Caco-2 (cell line): ENCODE data around the gene GMPR. TPM values are rescaled to one million over a fixed set of nuclear protein-coding genes. Genes with fewer than 3 reads are reported as not detected.

Source experiments
- BruUV-seq: library from RNA; stranded (reverse); fragments of 400-500 nt; replicated peaks from 2 replicates; lab custom pipeline; 2021; lab: Mats Ljungman, UMichigan
- CTCF ChIA-PET: fragments of 300-600 bp; sonication (Branson Sonifier 250); formaldehyde crosslinking; loops from one replicate; lab custom pipeline; 2022; ENCODE audit warnings: antibody characterized with exemption; lab: Charles Lee
- POLR2A ChIA-PET: fragments of 300-600 bp; sonication (Branson Sonifier 250); formaldehyde crosslinking; loops from one replicate; lab custom pipeline; 2022; ENCODE audit warnings: antibody characterized with exemption; lab: Charles Lee
- DNase-seq, 2 experiments: peaks; one replicate each; pipeline versions ENCODE4 v3.0.0 to v3.0.0-alpha.2; 2020 to 2022
- H3K27me3 ChIP-seq: replicated peaks from 2 replicates; pipeline ENCODE4 v1.6.0; 2011; ENCODE audit warnings: low read length; ENCODE audit not compliant: control insufficient read depth, insufficient read depth
- H3K36me3 ChIP-seq: 2 replicates; pipeline ENCODE4 v1.5.1; 2011; ENCODE audit warnings: low read length; ENCODE audit not compliant: control insufficient read depth, insufficient read depth
- H3K4me1 ChIP-seq: fragments of 250-450 bp; sonication (Bioruptor Pico); 2 replicates; pipeline ENCODE4 v1.5.1; 2020; ENCODE audit warnings: mild to moderate bottlenecking
- H3K4me3 ChIP-seq: 2 replicates; pipeline ENCODE4 v1.5.1; 2011; ENCODE audit warnings: low read depth, mild to moderate bottlenecking, control low read depth, low read length
- H3K9me3 ChIP-seq: fragments of 250-450 bp; sonication (Bioruptor Pico); 2 replicates; pipeline ENCODE4 v1.5.1; 2020; ENCODE audit warnings: mild to moderate bottlenecking, moderate library complexity
- H3K27ac Mint-ChIP-seq: one replicate; pipeline ENCODE4 v1.8.0; 2022; ENCODE audit warnings: mixed read lengths; ENCODE audit not compliant: unreplicated experiment
- H3K27me3 Mint-ChIP-seq: one replicate; pipeline ENCODE4 v1.8.0; 2022; ENCODE audit warnings: mixed read lengths; ENCODE audit not compliant: insufficient read depth, unreplicated experiment
- H3K36me3 Mint-ChIP-seq: one replicate; pipeline ENCODE4 v1.8.0; 2022; ENCODE audit warnings: mild to moderate bottlenecking, mixed read lengths; ENCODE audit not compliant: insufficient read depth, unreplicated experiment
- H3K4me1 Mint-ChIP-seq: one replicate; pipeline ENCODE4 v1.8.0; 2022; ENCODE audit warnings: low read depth, mixed read lengths; ENCODE audit not compliant: unreplicated experiment
- H3K4me3 Mint-ChIP-seq: one replicate; pipeline ENCODE4 v1.8.0; 2022; ENCODE audit warnings: mild to moderate bottlenecking, moderate library complexity, mixed read lengths; ENCODE audit not compliant: unreplicated experiment
- H3K9me3 Mint-ChIP-seq: one replicate; pipeline ENCODE4 v1.8.0; 2022; ENCODE audit warnings: mixed read lengths; ENCODE audit not compliant: unreplicated experiment
- CTCF ChIP-seq, 2 experiments: fragments of 200-600 bp in 1 of 2; IDR thresholded peaks; 1 replicate in 1 of 2; 2 replicates in 1 of 2; pipeline versions ENCODE4 v1.5.1 to v1.8.0; 2011 to 2022; ENCODE audit warnings: antibody characterized with exemption in 1 of 2, control low read depth in 1 of 2, inconsistent platforms in 1 of 2, low read depth in 1 of 2, low read length in 1 of 2, mild to moderate bottlenecking in 1 of 2, moderate library complexity in 1 of 2; ENCODE audit not compliant: insufficient read depth in 1 of 2, severe bottlenecking in 1 of 2, unreplicated experiment in 1 of 2
- intact Hi-C: fragments of 100-400 bp; cut with micrococcal nuclease; formaldehyde crosslinking; loops from one replicate; pipeline ENCODE4 v1.10.0; 2022; ENCODE audit not compliant: unreplicated experiment
- total RNA-seq: library from RNA; stranded (reverse); gene quantifications from 2 replicates; pipeline ENCODE4 v1.2.3, GENCODE V29; 2022

The GMPR gene
- total RNA-seq, 1 experiment from 2014 or later, result 1.3 TPM

- intact Hi-C loops, result no loop called here
- BruUV-seq, result no TSS peak
- Histone ChIP-seq H3K36me3 (no peaks in the 10 kb centered on the region; the same call in 1 of the 2 replicates), H3K4me3 (no peak overlapping the region), H3K9me3 (no peaks in the 10 kb centered on the region), H3K27me3 (no peaks in the 10 kb centered on the region), H3K4me1 (peaks cover 6% of the 10 kb centered on the region)
- H3K9me3 Mint-ChIP-seq, result no peaks in the 10 kb centered on the region
- no peaks in the 10 kb centered on the region for H3K27me3 Mint-ChIP-seq
- no peak overlapping the region for H3K4me3 Mint-ChIP-seq
- CTCF ChIA-PET, result no interaction called here
- no peak for TF ChIP-seq CTCF (IDR thresholded peaks at IDR 0.05; ENCODE audit: insufficient read depth in 1 of 2, low read depth in 1 of 2, low read length in 1 of 2, severe bottlenecking in 1 of 2, unreplicated experiment in 1 of 2)
- H3K36me3 Mint-ChIP-seq, result no peaks in the 10 kb centered on the region
- H3K27ac Mint-ChIP-seq, result no peak overlapping the region
- no peak for DNase-seq
- POLR2A ChIA-PET, result no interaction called here
- H3K4me1 Mint-ChIP-seq, result peaks cover 6% of the 10 kb centered on the region
Observed at GRCh38 chr6:16335176-16335575, 96.8 kb downstream of the GMPR start.

GRCh38 chr6:16336056-16336818 is 97.8 kb downstream of the GMPR start:
- no peak for TF ChIP-seq CTCF (IDR thresholded peaks at IDR 0.05; ENCODE audit: insufficient read depth in 1 of 2, low read depth in 1 of 2, low read length in 1 of 2, severe bottlenecking in 1 of 2, unreplicated experiment in 1 of 2)
- no peaks in the 10 kb centered on the region for H3K9me3 Mint-ChIP-seq
- Histone ChIP-seq H3K4me3 (no peak overlapping the region), H3K9me3 (no peaks in the 10 kb centered on the region), H3K27me3 (no peaks in the 10 kb centered on the region), H3K4me1 (peaks cover 6% of the 10 kb centered on the region), H3K36me3 (no peaks in the 10 kb centered on the region; the same call in 1 of the 2 replicates)
- ChIA-PET CTCF (no interaction called here), POLR2A (no interaction called here)
- H3K4me3 Mint-ChIP-seq, result no peak overlapping the region
- H3K27ac Mint-ChIP-seq, result no peak overlapping the region
- no peak for DNase-seq
- intact Hi-C loops, result no loop called here
- no peaks in the 10 kb centered on the region for H3K27me3 Mint-ChIP-seq
- no TSS peak for BruUV-seq
- H3K4me1 Mint-ChIP-seq, result peaks cover 6% of the 10 kb centered on the region
- H3K36me3 Mint-ChIP-seq, result no peaks in the 10 kb centered on the region

GRCh38 chr6:16336911-16337294 is 98.5 kb downstream of the GMPR start:
- no peaks in the 10 kb centered on the region for H3K36me3 Mint-ChIP-seq
- H3K4me1 ChIP-seq, result peaks cover under 1% of the 10 kb centered on the region
- BruUV-seq, result no TSS peak
- intact Hi-C loops, result no loop called here
- H3K27me3 Mint-ChIP-seq, result no peaks in the 10 kb centered on the region
- CTCF ChIA-PET, result no interaction called here
- no peaks in the 10 kb centered on the region for H3K9me3 ChIP-seq
- DNase-seq, result no peak
- H3K4me3 Mint-ChIP-seq, result no peak overlapping the region
- H3K27ac Mint-ChIP-seq, result no peak overlapping the region
- H3K27me3 ChIP-seq, result no peaks in the 10 kb centered on the region
- no peaks in the 10 kb centered on the region; the same call in 1 of the 2 replicates for H3K36me3 ChIP-seq
- peaks cover 6% of the 10 kb centered on the region for H3K4me1 Mint-ChIP-seq
- no peak overlapping the region for H3K4me3 ChIP-seq
- no peak for TF ChIP-seq CTCF (IDR thresholded peaks at IDR 0.05; ENCODE audit: insufficient read depth in 1 of 2, low read depth in 1 of 2, low read length in 1 of 2, severe bottlenecking in 1 of 2, unreplicated experiment in 1 of 2)
- POLR2A ChIA-PET, result no interaction called here
- H3K9me3 Mint-ChIP-seq, result no peaks in the 10 kb centered on the region
